Measurements from ENCODE around the gene TMEM63B.
"Not testable (repeated sequence)": the region's sequence is repeated elsewhere in the genome, so short reads cannot be mapped to it uniquely, and the experiment has no call there.

The TMEM63B gene

GRCh38 chr6:44179072-44179536, 51.8 kb downstream of the TMEM63B start:
- intact Hi-C loops (cut with DNase I) = loop anchor here (10.0 kb wide), 1 partner anchor 156 kb away; no protein-coding TSS in a partner anchor
- DNase-seq = no peak

- intact Hi-C loops (cut with DNase I) = loop anchor here (10.0 kb wide), 1 partner anchor 155 kb away; no protein-coding TSS in a partner anchor
- DNase-seq = no peak
Measured at GRCh38 chr6:44179648-44180047, 52.3 kb downstream of the TMEM63B start.

GRCh38 chr6:44180406-44180805, 53.1 kb downstream of the TMEM63B start:
- intact Hi-C loops (cut with DNase I) = no loop called here
- no peak for DNase-seq

- no peak for DNase-seq
- intact Hi-C loops (cut with DNase I) = no loop called here
Measured at GRCh38 chr6:44180886-44181285, 53.5 kb downstream of the TMEM63B start.

GRCh38 chr6:44181784-44182183, 54.4 kb downstream of the TMEM63B start:
- intact Hi-C loops (cut with DNase I) = not testable (repeated sequence)

GRCh38 chr6:44182911-44183390, 55.6 kb downstream of the TMEM63B start:
- DNase-seq = no peak
- intact Hi-C loops (cut with DNase I) = no loop called here

More at GRCh38 chr6:44181784-44182183, 54.4 kb downstream of the TMEM63B start:
- not testable (repeated sequence) for DNase-seq

GRCh38 chr6:44183783-44184182, 56.4 kb downstream of the TMEM63B start:
- no peak for DNase-seq
- intact Hi-C loops (cut with DNase I) = no loop called here

- intact Hi-C loops (cut with DNase I) = not testable (repeated sequence)
Measured at GRCh38 chr6:44185356-44185755, 58.0 kb downstream of the TMEM63B start.

GRCh38 chr6:44185953-44186634, 58.7 kb downstream of the TMEM63B start:
- DNase-seq = no peak
- intact Hi-C loops (cut with DNase I) = no loop called here

More at GRCh38 chr6:44185356-44185755, 58.0 kb downstream of the TMEM63B start:
- peak in 33 of 42 donors; percentile 13 to 80 (median 46) for DNase-seq

GRCh38 chr6:44186635-44187025, 59.3 kb downstream of the TMEM63B start:
- DNase-seq = no peak
- intact Hi-C loops (cut with DNase I) = no loop called here

- intact Hi-C loops (cut with DNase I) = no loop called here
- no peak for DNase-seq
Measured at GRCh38 chr6:44188819-44189218, 61.5 kb downstream of the TMEM63B start.

- DNase-seq = no peak
- intact Hi-C loops (cut with DNase I) = no loop called here
Measured at GRCh38 chr6:44189257-44189656, 61.9 kb downstream of the TMEM63B start.

- intact Hi-C loops (cut with DNase I) = no loop called here
Measured at GRCh38 chr6:44190715-44191114, 63.4 kb downstream of the TMEM63B start.

GRCh38 chr6:44192428-44193041, 65.2 kb downstream of the TMEM63B start:
- no peak for DNase-seq
- intact Hi-C loops (cut with DNase I) = no loop called here

More at GRCh38 chr6:44190715-44191114, 63.4 kb downstream of the TMEM63B start:
- no peak for DNase-seq

- DNase-seq = no peak
- intact Hi-C loops (cut with DNase I) = no loop called here
Measured at GRCh38 chr6:44193307-44193910, 66.1 kb downstream of the TMEM63B start.

- intact Hi-C loops (cut with DNase I) = no loop called here
- no peak for DNase-seq
Measured at GRCh38 chr6:44194326-44194725, 67.0 kb downstream of the TMEM63B start.

GRCh38 chr6:44196351-44196750, 69.0 kb downstream of the TMEM63B start:
- intact Hi-C loops (cut with DNase I); DNase-seq: not testable (repeated sequence)

GRCh38 chr6:44198684-44199083, 71.3 kb downstream of the TMEM63B start:
- intact Hi-C loops (cut with DNase I) = no loop called here
- DNase-seq = no peak

GRCh38 chr6:44199883-44200282, 72.5 kb downstream of the TMEM63B start:
- no peak for DNase-seq
- intact Hi-C loops (cut with DNase I) = no loop called here

- intact Hi-C loops (cut with DNase I) = no loop called here
- no peak for DNase-seq
Measured at GRCh38 chr6:44201200-44201599, 73.8 kb downstream of the TMEM63B start.
